CD4-positive, alpha-beta T cell treated with Interleukin-15 for 4 hours (primary cell): Measurements from ENCODE around the gene SCD5.

ENCODE experiments used
- DNase-seq: peaks from one replicate; pipeline ENCODE4 v3.0.0-alpha.2; 2020; ENCODE audit warnings: low spot score

The SCD5 gene

DNA sequence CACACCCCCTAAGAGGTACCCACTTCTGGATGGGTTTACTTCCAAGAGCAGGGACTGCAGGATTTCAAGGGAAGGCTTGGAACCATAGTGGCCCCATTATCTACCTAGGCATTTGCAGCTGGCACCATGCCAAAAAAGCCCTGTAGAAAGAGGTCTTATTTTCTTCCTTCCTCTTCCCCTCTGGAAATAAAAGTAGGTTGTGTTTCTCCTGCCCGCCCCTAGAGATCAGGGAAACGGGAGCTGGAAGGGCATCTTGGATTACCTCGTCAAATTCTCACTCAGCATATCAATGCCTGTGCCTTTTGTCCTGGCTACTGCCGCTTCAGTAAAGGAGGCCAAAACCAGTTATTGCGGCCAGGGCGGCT lies 1.6 kb downstream of the SCD5 start:
- DNase-seq: no peak

DNA sequence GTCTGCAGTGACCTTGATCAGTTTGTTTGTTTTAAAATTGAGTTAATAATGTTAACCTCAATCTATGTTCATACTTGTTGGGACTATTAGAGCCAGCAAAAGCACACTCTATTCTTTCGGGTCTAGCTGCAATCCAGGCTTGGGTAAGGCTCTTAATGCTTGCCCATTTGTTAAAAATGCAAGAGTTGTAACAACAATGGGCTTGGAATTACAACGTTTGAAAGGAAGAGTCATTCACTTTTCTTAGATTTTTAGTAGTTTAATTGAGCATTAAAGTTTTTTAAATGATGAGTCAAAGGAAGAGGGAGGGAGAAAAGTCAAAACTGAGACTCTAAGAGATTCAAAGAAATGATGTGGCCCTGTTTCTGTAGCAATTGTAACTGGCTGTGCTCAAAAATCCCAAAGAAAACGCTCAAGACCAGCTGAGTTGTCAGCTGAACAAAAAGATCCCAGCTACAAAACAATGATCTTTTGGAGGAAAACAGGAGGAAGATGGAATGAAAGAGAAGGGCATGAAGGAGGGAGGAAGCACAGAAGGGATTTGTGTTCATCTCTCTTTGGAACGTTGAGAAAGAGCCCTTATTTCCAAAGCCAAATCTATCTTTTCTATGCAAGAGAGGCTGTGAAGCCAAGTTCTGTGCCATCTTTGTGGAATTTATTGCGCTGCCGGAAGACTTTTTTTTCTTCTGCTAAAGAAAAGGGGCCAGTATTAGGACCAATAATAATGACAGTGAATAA lies 5.5 kb downstream of the SCD5 start:
- no peak for DNase-seq

DNA sequence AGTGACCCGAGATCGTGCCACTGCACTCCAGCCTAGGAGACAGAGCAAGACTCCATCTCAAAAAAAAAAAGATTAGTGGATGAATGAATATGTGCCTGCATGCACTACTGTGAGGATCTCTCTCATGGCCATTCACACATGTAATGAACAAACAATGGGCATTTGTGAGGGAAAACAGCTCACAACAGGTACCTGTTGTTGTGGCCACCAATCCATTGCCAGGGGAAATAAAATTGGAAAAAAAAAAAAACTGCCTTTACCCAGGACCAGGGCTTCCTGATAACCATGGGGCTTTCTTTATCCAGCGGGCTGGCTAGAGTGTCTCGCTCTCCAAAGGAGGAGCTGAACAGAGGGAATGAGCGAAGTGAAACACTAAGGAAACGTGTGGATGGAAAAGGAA lies 7.4 kb downstream of the SCD5 start:
- no peak for DNase-seq

DNA sequence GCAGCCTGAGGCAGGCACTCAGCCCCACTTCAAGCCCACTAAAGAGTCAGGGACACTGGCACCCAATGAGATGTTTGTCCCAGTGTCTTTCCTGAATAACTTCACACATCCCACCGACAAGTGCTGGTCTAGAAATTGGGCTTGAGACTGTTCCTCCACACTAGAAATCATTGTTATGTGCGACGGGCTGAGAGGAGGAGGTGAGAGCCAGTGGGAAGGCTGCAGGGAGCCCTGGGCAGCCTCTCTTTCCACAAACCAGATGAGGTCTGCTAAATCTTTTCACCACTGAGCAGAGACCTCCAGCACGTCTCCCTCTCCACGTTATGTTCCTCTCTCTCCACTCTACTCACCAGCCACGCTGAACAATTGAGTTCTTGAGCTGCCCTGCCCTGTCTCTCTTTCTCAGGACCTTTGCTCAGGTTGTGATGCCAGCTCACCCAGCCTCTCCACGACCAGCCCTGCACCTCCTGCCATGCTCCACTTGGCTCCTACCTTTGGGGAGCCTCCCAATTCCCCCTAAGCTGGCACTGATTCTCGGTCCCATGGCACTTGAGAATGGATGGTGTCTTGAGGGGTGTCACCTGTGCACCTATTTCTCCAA lies 8.4 kb downstream of the SCD5 start:
- no peak for DNase-seq

DNA sequence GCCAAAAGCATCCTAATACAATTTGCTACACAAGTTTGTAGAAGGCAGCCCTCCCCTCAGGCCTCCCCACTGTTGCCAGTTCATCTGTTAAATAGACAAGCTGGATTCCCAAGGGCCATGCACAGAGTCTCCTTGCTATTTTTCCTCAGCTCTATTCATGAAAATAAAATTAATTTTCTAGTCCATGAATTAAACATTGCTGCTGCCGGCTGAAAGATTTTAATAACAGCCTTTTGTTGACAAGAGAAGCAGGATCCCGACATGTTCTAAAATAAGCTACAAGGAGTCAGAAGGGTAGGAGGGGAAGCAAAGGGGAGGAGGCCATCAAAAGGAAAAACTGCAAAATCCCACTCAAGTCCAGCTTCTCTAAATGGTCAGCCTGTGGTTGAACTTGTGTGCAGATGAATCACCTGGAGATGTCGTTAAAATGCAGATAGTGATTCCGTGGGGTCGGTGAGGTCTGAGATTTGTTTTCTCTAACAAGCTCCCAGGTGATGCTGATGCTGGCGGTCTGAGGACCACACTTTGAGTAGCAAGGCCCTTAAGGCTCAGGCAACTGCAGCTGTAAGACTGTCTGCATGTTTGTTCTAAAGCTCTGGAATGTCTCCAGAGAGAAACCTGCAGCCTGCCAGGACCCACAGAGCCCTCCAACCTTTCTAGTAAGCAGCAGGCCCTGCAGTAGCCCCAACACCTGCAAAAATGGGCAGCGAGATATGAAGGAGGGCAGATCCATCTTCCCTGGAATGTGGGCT lies 9.4 kb downstream of the SCD5 start:
- no peak for DNase-seq

DNA sequence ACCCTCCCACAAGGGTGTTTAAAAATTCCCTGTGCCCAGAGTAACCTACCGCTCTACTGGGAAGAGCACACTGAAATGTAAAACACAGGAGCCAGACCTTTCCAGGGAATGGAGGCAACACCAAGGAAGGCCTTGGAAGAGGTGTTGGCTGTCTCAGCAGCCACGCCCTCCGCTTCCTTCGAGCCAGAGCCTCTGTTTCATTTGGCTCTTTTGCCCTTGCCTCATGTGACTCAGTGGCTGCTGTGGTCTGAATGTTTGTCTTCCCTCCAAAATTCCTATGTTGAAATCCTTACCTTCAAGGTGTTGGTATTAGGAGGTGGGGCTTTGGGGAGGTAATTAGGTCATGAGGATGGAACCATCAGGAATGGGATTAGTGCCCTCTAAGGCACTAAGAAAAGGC lies 11.3 kb downstream of the SCD5 start:
- DNase-seq: no peak

DNA sequence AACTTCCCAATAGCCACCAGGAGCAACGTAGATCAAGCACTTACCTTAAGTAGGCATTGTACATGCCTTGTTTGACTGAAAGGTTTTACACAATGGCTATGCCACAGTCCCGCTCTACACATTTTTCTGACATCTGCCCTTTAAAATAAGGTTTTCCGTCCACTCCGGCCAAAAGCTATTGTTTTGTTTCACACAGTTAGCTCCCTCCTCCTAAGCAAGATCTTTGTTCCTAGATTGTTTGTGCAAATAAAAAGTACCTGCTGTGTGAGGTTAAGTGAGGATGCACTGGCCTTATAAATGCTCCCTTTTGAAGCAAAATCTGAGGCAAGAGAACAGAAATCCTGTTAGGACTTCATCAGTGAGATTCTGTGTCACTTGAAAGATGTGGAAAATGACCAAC lies 11.8 kb downstream of the SCD5 start:
- no peak for DNase-seq

DNA sequence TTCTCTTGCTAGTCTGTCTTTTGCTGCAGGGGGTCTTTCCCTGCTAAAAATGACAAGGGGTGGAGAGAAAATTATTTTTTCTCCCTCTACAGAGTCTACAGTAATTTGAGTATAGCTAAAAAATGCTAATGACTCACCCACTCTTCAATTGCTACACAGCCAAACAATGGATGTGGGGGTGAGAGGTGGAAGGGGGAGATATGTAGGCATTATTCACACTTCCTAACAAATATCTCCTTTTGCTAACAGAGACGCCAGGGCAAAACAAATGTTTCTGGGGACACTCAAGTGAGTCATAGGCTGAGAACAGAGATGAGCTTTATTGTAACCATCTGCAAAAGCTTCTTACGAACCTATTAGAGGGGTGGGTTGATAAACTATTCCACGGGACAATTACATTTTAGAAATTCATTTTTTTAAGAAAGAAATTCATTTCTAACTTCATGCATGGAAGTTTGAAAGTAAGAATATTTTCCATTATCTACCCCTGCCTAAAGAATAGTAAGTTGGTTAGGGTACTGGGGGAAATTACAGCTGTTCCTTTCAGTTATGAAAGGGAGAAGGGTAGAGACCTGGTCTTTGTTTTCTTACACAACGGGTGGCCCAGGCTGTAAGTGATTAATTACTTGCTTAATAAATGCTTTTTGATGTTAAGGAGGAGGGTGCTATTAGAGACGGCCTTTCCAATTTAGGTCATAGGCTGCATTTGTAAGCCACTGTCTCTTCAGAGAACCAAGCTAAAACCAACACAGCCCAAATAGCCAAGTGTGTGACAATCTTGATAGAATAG lies 12.8 kb downstream of the SCD5 start:
- no peak for DNase-seq

DNA sequence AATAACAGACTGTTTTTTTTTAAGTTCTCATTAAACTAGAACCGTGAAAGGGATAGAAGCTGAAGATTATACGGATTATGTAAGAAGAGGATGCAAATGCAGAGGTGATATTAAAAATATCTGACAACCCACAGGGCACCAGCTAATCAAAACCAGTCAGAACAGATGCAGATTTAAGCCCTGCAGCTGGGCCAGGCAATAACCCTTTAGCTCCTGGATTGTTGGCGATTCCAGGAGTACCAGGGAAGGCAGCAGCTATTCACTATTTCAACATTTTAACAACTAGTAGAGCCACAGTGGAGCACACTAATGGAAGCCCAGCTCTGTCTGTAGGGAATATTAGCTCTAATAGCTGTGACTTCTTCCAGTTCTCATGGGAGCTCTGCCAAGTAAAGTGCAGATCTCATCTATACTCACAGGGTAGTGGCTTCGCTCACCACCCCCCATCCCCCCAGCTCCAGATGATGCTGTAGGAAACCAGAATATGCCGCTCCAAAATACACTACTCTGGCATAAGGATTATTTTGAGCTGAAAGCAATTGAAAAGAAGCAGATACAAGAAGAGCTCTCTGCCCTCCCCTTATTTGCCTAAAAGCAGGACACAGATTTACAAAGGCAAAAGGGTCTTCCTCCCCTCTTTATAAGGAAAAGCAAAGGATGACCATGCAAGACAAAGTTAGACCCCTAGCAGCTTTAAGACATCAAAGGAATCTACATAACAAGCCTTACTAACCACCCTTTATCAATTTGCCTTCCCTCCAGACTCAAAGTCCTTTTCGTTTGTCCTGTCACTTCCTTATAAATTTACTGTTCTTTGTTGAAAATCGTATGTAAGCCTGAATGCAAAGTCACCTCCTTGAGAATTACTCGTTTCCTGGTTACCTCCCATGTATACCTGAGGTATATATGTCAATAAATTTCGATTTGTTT lies 13.7 kb downstream of the SCD5 start:
- no peak for DNase-seq

DNA sequence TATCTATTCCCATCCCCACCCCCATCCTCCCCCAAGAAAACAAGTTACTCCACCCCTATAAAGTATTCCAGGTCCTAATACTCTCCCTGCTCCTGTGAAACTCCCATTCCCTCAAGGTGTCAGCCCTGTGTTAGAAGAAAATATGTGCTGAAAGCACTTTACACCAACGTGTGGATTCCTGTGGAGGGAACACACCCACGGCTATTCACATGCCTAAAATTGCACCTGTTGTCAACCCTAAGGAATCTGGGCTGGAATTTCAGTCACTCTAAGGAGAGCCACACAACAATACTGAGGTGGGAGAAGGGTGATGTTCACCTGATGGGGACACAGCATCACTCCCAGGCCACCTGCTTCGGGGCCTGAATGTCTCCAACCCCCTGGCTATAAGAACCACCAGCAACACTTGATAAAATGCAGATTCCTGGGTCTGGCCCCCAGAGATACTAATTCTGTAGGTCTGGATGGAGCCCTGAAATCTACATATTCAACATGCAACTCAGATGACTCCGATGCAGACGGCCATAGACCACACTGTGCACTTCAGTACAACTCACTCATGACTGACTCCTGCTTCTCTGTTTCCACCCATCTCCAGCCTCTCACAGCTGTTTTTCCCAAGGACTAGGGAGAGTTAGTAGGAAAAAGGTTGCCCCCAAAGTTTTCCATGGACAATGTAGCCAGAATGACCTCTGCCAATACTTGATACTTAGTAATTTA lies 15.8 kb downstream of the SCD5 start:
- no peak for DNase-seq

DNA sequence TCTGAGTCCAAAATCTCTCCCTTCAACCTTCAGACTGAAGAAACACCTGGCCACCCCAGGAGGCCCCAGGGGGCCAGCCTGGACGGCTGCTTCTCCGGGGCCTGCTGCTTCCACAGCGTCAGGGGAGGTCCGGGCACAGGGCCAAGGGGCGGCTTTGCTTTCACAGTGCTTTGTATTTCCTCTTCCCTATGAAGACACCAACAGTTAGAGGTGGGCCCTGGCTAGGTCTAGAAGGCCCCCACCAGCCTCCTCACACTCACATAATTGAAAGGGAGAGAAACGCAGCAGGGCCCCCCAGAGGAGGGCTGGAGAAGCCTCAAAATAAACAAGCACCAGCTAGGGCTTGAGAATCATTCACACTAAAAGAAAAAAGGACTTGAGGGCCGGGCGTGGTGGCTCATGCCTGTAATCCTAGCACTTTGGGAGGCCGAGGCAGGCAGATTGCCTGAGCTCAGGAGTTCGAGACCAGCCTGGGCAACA lies 17.8 kb downstream of the SCD5 start:
- no peak for DNase-seq

DNA sequence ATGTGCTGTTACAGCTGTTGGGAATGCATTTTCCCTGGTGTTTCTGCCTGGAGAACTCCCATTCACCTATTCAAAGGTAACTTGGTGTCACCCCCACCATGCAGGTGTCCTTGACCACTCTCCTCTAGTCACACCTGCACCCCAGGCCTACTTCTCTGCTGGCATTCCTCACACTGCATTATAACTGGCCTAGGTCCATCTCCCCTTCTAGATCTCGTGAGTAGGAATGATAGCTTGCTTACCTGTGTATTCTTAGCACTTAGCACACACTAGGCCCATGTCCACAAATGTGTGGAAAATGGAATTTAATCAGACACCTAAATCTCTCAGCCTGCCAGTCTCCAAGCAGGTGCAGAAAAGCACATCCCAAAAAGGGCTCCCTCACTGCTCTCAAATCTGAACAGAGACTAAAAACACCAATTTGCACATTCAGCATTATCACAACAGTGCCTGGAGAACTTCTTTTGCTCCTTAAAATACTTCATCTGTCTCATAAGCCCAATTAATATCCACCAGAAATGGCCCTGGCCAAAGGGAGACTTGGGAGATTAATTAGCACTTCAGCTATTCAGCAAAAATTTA lies 18.3 kb downstream of the SCD5 start:
- no peak for DNase-seq

DNA sequence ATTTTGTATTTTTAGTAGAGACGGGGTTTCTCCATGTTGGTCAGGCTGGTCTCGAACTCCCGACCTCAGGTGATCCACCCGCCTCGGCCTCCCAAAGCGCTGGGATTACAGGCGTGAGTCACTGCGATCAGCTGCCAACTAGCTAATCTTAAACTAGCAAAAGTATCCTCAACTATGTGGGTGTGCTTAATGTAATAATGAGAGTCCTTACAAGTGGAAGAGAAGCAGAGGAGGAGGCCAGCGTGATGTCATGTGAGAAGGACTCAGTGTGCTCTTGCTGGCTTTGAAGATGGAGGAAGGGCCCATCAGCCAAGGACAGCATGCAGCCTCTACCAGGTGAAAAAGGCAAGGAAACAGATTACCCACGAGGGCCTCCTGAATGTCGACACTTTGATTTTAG lies 19.6 kb downstream of the SCD5 start:
- DNase-seq: no peak

DNA sequence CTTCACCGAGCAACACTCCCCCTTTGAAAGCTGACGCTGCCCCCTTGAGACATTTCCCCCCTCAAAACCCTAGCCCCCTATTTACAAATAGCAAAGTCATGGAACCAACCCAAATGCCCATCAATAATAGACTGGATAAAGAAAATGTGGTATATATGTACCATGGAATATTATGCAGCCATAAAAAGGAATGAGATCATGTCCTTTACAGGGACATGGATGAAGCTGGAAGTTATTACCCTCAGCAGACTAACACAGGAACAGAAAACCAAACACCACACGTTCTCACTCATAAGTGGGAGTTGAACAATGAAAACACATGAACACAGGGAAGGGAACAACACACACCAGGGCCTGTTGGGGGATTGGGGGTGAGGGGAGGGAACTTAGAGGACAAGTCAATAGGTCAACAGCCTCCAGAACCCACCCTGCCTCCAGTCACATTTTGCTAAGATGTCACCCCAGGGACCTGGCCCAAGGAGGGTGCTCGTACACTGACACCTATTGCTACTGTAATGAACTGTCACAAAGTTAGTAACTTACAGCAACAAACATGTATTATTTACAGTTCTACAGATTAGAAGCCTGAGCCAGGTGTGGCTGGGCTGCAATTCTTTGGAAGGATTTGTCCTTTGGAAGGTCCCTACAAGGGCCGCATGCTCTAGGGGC lies 20.6 kb downstream of the SCD5 start:
- DNase-seq: no peak

DNA sequence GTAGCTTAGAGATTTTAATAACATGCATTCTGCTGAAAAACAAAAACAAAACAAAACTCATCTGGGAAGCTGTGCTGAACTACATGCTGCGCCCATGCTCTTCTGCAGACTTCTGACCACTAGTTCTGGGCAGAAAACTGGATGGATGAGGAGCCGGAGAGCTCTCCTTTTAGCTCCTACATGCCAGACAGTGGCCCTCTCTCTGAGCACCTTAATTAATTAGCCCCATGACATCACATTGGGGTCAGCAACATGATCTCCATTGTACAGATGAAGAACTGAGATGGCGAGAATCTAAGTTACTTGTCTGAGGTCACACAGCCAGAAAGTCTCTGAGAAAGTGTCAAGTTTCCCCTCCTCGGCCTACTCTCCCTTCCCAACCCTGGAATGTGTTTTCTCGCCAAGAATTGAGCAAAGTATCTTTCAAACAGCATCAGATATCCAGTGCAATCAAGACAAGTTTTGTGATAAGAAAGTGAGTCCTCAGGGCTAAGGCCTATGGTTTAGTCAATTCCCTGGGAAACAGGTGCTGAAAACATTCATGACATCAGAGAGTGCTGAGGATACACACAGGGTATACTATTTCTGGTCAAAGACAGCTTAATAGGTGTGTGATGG lies 21.6 kb downstream of the SCD5 start:
- DNase-seq: no peak

DNA sequence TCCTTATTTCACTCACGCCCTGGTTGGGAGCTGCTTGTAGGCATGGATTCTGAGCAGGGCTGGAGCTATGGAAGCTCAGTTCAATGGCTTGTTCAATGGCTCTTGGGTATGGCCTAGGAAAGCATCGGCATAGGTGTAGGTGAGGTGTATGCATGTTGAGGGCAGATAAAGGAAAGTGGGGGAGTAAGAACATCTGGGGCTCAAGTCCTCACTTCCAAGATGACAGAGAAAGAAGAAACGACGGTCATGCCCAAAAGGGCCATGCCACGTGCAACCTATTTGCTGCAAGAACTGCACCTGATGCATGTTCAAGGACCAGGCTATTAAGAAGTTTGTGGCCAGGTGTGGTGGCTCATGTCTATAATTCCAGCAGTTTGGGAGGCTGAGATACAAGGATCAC lies 23.4 kb downstream of the SCD5 start:
- DNase-seq: no peak

DNA sequence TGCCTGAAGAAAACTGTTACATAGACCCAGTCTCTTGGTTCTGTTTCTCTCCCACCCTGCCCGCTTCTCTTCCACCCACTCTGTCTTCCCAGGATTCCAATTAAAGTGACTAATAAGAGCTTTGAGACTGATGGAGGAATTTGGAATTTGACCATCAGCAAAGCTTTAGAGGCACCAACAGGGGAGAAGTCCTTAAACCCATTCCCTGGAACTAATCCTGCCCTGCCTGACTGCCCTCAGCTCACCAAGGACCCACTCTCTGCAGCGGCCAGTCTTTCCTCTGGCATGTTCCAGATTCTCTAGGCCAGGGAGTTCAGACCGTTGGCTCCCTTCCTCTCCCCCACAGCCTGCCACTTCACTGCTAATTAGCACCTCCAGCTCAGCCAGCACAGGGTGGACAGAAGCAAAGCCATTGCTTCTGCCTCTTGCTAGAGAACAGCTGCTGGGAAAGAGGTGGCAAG lies 23.9 kb downstream of the SCD5 start:
- DNase-seq: no peak

DNA sequence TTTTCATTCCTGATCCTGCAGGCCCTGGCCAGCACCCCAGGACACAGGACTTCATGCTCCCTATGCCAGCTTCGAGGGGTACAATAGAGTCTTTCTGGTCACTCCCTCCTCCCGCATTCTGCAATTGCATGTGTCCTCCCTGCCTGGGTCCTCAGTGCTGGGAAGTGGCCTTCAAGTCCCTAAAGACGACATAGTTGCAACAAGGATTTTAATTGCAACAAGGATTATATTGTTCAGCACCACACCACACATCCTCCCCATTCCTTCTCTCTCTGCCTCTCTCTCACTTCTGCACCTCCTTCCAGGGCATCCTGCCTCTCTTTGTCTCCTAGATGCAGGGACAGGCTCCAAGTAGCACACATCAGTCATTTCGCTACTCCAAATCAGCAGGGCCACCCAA lies 25.5 kb downstream of the SCD5 start:
- no peak for DNase-seq

DNA sequence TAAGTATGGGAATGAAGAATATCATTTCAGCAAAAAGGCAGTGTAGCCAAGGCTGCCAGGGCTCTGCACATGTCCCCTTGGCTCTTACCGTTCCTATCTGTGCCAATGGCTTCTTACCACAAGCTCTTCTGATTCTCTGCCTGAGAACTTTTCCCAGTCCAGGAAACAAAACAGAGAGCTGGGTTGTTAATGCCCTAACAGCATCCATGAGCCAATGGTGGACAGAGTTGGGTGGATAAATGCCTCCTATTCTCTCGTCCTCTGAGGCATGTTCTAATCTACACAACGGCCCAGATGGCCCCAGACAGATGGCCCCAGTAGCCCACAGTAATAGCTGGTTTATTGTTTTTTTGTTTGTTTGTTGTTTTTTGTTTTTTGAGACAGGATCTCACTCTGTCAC lies 28.0 kb downstream of the SCD5 start:
- DNase-seq: no peak
